ENCODE measurements around the gene TMED4. TPM values are rescaled to one million over a fixed set of nuclear protein-coding genes. Genes with fewer than 3 reads are reported as not detected.

The TMED4 gene
- total and polyA plus RNA-seq, 2 of the 13 experiments (the other 11 are each of a cell fraction or from before 2014, with no cell fraction given): 81.4 to 109 TPM

DNA sequence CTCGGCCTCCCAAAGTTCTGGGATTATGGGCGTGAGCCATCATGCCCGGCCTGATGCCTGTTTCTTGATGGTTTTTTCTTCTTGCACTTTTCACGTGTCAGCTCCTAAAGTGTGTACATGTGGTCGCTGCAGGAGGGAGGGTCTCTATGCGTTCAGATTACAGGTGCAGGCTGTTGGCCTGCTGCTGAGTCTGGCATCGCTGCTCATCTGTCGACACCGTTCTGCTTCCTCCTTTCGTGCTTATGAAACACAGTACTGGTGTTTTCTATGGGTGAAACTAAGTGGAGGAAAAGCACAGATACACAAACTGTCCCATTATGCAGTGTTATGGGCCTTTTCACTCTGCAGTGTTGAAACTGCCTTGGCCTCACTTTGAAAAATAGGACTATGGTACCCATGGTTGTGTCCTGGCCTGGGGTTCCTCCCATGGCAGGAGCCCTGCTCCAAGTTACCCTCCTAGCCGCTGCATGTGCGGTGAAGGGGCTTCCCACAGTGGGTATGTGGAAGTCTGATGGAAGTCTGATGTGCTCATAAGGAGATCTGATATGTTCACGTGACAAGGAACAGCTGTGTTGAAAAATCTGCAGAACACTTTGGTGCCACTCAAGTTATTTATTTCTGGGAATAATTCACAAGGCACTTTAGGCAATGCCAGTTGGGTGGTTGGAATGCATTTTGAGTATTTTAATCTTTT, 47.9 kb upstream of the TMED4 start:
- ATAC-seq (no peak), DNase-seq (ENCODE audit: low spot score) (no peak), FAIRE-seq (no peak)
- CTCF ChIA-PET (ENCODE audit: low intra/inter-chr PET ratio, low total read pairs): no interaction called here
- no peak overlapping the region for H3K4me2 ChIP-seq (ENCODE audit: low read depth, low read length)
- intact Hi-C loops (cut with micrococcal nuclease; ENCODE audit: unreplicated experiment) (no loop called here), in situ Hi-C loops (cut with HindIII; ENCODE audit: extremely low pct_ligation_motif_present, low pct_unique_long_range_greater_than_20kb) (no loop called here)
- TF ChIP-seq CREB1 (IDR thresholded peaks at IDR 0.05): no peak
- no peak for TF ChIP-seq CREB1 (CRISPR knock-in tag; IDR thresholded peaks at IDR 0.05)
- no peak for TF ChIP-seq EZH2 (conservative IDR thresholded peaks at IDR 0.05; ENCODE audit: low read depth, low read length)
- TF ChIP-seq, protein P1, sequence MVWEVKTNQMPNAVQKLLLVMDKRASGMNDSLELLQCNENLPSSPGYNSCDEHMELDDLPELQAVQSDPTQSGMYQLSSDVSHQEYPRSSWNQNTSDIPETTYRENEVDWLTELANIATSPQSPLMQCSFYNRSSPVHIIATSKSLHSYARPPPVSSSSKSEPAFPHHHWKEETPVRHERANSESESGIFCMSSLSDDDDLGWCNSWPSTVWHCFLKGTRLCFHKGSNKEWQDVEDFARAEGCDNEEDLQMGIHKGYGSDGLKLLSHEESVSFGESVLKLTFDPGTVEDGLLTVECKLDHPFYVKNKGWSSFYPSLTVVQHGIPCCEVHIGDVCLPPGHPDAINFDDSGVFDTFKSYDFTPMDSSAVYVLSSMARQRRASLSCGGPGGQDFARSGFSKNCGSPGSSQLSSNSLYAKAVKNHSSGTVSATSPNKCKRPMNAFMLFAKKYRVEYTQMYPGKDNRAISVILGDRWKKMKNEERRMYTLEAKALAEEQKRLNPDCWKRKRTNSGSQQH (CRISPR knock-in tag; IDR thresholded peaks at IDR 0.05; ENCODE audit: low read depth): no peak
- TF ChIP-seq ZNF335 (CRISPR knock-in tag; IDR thresholded peaks at IDR 0.05): no peak
- no peak for TF ChIP-seq RFX3 (CRISPR knock-in tag; IDR thresholded peaks at IDR 0.05)
- no peak for TF ChIP-seq ZNF12 (CRISPR knock-in tag; IDR thresholded peaks at IDR 0.05)
- no peak for TF ChIP-seq HMG20B (CRISPR knock-in tag; conservative IDR thresholded peaks at IDR 0.05)
- POLR2A ChIA-PET: no interaction called here
- BruUV-seq (replicated peaks): no TSS peak
- H3K4me3 ChIP-seq (replicated peaks in 1 of 3; ENCODE audit: insufficient read depth in 1 of 3, low read depth in 2 of 3, low read length in 3 of 3): no peak overlapping the region
- peaks cover 13 to 24% of the 10 kb centered on the region in 2 experiments; a peak in 4 of 5 replicates for H3K36me3 ChIP-seq (replicated peaks in 1 of 2; ENCODE audit: control insufficient read depth in 1 of 2, insufficient read depth in 2 of 2, low read length in 2 of 2)
- H3K4me1 ChIP-seq (ENCODE audit: insufficient read depth, low read length): peaks cover 26% of the 10 kb centered on the region
- no peaks in the 10 kb centered on the region for H3K9me3 ChIP-seq (ENCODE audit: low read length)
- H3K27ac ChIP-seq (ENCODE audit: extremely low read length, insufficient read depth, low read length): no peak overlapping the region
- no peaks in the 10 kb centered on the region for H3K27me3 ChIP-seq (ENCODE audit: control insufficient read depth in 1 of 2, insufficient read depth in 2 of 2, low read length in 2 of 2)
- H3K79me2 ChIP-seq (ENCODE audit: insufficient read depth, low read length): peaks cover 3% of the 10 kb centered on the region
- WGBS (ENCODE audit: low lambda C conversion rate): 97% methylated on average over 13 of the region's 13 CpGs
- H4K20me1 ChIP-seq (ENCODE audit: insufficient read depth, low read length): no peaks in the 10 kb centered on the region
- no peak overlapping the region for H2AFZ ChIP-seq (ENCODE audit: low read length)
- H3K9ac ChIP-seq (ENCODE audit: insufficient read depth, low read depth, low read length): no peak overlapping the region

DNA sequence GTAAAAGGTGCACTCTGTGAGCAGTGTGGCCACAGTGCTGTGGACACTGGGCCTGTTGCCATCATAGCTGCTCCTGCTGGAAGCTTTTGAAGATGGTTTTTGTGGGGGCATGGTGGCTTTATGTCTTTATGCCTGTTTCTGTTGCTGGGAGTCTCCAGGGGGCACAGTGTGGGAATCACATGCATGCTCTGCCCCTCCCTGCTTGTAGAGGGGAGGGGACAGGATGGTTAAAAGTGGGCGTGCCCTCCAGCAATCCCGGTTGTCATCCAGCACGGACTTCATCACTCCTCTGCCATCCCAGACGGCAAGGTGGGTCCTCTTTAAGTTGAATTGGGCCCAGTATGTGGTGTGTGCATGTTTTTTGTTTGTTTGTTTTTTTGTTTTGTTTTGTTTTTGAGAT, 44.6 kb upstream of the TMED4 start:
- in situ Hi-C loops (cut with HindIII; ENCODE audit: extremely low pct_ligation_motif_present, low pct_unique_long_range_greater_than_20kb): no loop called here
- CTCF ChIA-PET (ENCODE audit: low intra/inter-chr PET ratio, low total read pairs): no interaction called here
- no peak for TF ChIP-seq MYNN (CRISPR knock-in tag; IDR thresholded peaks at IDR 0.05; ENCODE audit: low read depth)

More for the DNA sequence above, 44.6 kb upstream of the TMED4 start:
- Histone ChIP-seq H3K27ac (ENCODE audit: extremely low read length, insufficient read depth, low read length) (no peak overlapping the region), H4K20me1 (ENCODE audit: insufficient read depth, low read length) (no peaks in the 10 kb centered on the region), H3K9me3 (ENCODE audit: low read length) (no peaks in the 10 kb centered on the region), H2AFZ (ENCODE audit: low read length) (no peak overlapping the region), H3K36me3 (replicated peaks in 1 of 2; ENCODE audit: control insufficient read depth in 1 of 2, insufficient read depth in 2 of 2, low read length in 2 of 2) (peaks cover 16 to 32% of the 10 kb centered on the region in 2 experiments; a peak in 4 of 5 replicates), H3K9ac (ENCODE audit: insufficient read depth, low read depth, low read length) (no peak overlapping the region), H3K27me3 (ENCODE audit: control insufficient read depth in 1 of 2, insufficient read depth in 2 of 2, low read length in 2 of 2) (no peaks in the 10 kb centered on the region), H3K79me2 (ENCODE audit: insufficient read depth, low read length) (peaks cover 33% of the 10 kb centered on the region), H3K4me3 (replicated peaks in 1 of 3; ENCODE audit: insufficient read depth in 1 of 3, low read depth in 2 of 3, low read length in 3 of 3) (no peak overlapping the region), H3K4me1 (ENCODE audit: insufficient read depth, low read length) (peaks cover 27% of the 10 kb centered on the region), H3K4me2 (ENCODE audit: low read depth, low read length) (no peak overlapping the region)
- 93% methylated on average over 4 of the region's 4 CpGs for WGBS (ENCODE audit: low lambda C conversion rate)
- DNase-seq (ENCODE audit: low spot score): no peak
- POLR2A ChIA-PET: no interaction called here
- ATAC-seq: no peak
- no TSS peak for BruUV-seq (replicated peaks)
- intact Hi-C loops (cut with micrococcal nuclease; ENCODE audit: unreplicated experiment): no loop called here
- FAIRE-seq: no peak
